Activated CD8-positive, alpha-beta memory T cell treated with anti-CD3 and anti-CD28 coated beads, Interleukin-2, amount 50 U/mL, for 1 hour (primary cell): ENCODE measurements around the gene SLC4A4.

ENCODE experiments used
- DNase-seq: peaks from one replicate; pipeline ENCODE4 v3.0.0-alpha.2; 2020; ENCODE audit errors: extremely low read depth

Gene SLC4A4

DNA sequence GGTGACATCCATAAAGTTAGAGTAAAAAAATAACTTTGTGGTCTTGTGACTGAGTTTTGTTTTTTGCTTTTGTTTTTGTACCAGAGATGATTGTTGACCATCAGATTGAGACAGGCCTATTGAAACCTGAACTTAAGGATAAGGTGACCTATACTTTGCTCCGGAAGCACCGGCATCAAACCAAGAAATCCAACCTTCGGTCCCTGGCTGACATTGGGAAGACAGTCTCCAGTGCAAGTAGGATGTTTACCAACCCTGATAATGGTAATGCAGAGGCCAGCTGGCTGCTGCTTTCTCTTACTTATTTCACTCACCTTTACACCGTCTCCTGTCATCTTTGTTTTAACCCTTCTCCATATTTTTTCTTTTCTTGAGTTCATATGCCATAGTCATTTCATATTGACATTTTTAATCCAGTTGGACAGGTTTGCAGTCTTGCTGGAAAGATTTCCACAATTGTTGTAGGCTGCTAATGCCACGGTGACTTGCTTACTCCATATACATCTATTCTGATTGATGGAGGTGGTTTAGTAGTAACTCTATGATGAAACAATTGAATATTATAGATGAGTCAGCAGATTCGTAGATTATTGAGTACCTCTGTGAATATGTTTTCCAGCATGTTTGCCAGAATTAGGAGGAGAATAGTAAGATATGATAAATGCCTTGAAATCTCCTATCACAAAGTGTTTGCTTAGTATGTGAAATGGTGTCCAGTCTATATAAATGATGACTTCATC, 18.3 kb downstream of the SLC4A4 start:
- DNase-seq, result no peak

DNA sequence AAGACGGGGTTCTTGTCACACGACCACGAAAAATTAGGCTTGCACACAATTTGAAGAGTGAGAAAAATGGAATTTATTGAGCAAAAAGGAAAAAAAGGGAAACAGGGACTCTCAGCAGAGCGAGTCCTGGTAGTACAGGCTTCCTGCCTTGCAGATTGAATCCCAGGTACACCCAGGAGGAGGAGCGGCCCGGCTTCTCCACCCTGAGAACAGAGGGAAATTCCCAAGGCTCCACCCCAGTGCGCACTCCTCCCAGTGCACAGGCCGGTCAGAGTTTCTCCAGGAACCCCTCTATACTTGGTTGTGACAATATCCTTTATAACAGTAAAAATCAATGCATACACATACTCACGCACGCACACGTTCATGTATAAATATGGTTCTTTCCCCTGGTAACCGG, 22.0 kb downstream of the SLC4A4 start:
- DNase-seq, result no peak

GRCh38 chr4:71361476-71361875, 22.7 kb downstream of the SLC4A4 start:
- no peak for DNase-seq

DNA sequence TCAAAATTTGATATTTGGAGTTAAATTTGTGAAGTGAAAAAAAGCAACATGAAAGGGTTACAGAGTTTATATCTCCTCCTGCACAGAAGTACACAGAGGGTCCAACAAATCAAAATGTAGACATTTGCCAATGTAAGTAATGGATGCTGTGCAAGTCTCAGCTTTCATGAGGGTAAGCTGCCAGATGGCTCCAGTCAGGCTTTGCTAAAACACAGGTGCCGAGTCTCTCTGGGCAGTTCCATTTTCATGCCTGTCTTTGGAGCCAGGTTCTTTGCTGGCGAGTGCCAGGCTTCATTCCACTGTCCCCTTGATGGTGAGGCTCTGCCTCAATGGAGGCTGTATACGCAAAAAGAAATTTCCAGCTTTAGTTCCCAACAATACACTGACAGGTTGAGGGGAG, 27.9 kb downstream of the SLC4A4 start:
- DNase-seq, result no peak

DNA sequence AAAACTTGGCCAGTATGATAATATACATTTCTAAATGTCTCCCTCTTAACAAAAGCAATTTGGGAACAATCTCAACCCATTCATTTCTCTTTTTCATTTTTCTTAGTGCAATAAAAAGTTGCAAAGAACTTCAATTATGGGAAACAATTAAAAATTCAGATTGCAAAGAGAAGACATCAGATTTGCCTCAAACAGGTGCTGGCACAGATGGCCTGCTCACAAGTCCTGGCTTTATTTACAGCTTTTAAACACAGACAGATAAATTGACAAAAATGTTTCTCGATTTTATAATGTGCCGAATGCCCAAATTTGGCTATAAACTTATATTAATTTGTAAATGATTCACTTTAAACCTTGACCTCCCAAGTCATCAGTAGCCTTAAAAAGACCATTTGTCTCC, 28.7 kb downstream of the SLC4A4 start:
- no peak for DNase-seq

DNA sequence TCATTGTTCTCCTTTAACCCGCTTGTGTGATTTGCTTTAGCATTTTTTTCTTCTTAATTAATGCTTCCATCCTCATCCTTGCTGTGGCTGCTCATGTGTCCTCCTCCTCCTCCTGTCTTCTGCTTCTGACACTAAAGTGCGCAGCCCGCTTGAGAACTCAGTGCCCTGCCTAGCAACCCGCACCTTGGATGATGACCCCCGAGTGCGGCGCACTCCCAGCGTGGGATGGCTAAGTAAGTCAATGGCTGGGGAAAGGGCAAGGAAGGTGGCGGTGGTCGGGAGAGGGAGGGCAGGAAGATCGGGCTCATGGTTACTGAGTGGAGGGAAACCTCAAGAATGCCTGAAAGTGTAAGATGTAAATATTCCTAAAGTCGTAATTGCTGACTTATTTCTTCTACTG, 30.1 kb downstream of the SLC4A4 start:
- DNase-seq, result no peak

GRCh38 chr4:71369536-71369935, 30.7 kb downstream of the SLC4A4 start:
- no peak for DNase-seq

- DNase-seq, result no peak
Observed at GRCh38 chr4:71375494-71375893, 36.7 kb downstream of the SLC4A4 start.

DNA sequence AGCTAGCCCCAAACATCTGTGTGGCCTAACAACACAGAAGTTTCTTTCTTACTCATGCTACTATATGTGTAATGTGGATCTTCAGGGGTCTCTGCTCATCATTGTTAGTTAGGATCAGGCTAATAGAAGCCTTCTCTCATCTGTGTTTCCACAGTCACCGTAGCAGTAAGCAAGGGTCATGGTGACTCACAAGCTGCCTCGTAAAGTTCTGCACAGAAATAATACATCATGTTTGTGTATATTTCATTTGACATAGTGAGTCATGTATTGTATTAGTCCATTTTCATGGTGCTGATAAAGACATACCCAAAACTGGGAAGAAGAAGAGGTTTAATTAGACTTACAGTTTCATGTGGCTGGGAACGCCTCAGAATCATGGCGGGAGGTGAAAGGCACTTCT, 38.7 kb downstream of the SLC4A4 start:
- no peak for DNase-seq

- DNase-seq, result no peak
Observed at GRCh38 chr4:71379126-71379525, 40.3 kb downstream of the SLC4A4 start.

- DNase-seq, result no peak
Observed at GRCh38 chr4:71380788-71381187, 42.0 kb downstream of the SLC4A4 start.

DNA sequence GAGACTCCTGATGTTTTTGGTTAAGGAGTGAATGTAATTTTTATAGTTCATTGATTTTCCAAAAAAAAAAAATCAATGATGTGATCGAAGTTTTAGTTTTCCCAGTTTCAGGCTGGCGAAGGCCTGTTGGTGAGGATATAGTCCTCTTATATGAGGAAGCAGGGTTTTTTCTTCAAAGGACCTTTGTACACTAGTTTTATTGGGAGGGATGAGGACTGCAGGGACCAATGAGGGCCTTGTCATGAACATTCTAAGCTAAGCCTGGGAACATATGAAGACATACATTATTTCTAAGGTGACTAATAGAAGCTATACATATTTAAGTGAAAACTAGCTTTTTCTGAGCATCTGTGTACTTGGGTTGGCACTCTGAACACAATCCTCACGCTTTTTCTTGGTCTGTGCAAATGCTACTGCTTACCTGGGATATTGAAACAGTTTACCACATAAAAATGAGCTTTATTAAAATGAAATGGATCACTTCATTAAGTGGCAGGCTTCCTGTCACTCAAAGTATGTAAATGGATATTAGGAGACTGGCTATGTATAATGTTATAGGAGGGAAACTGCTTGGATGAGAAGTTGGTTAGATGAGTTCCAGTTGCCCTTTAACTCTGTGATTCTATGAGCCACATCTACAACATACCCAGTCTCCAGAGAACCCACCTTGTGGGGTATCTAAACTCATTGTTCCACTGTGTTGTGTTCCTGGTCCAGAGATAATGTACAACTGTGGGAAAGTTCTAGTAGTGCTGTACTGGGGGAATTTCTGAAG, 43.5 kb downstream of the SLC4A4 start:
- no peak for DNase-seq

GRCh38 chr4:71382900-71383560, 44.2 kb downstream of the SLC4A4 start:
- DNase-seq, result no peak

DNA sequence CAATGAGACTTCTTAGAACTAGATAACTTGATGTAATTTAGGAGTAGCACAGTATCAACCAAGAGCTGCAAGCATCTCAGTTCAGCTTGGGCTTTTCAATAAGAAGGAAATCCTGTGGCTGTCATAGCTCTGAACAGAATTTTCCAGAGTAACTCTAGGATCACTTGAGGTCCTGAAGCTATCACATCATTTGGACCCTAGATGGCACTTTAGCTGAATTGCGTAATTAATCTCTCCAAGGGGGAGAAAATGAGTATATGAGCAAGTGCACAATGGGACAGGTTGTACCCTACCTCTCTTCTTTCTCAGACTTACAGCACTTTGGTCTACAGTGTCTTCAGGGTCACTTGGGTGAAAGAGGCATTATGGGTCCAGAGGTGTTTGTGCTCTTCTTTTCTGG, 45.2 kb downstream of the SLC4A4 start:
- DNase-seq, result no peak

GRCh38 chr4:71389149-71389827, 50.5 kb downstream of the SLC4A4 start:
- DNase-seq, result no peak

DNA sequence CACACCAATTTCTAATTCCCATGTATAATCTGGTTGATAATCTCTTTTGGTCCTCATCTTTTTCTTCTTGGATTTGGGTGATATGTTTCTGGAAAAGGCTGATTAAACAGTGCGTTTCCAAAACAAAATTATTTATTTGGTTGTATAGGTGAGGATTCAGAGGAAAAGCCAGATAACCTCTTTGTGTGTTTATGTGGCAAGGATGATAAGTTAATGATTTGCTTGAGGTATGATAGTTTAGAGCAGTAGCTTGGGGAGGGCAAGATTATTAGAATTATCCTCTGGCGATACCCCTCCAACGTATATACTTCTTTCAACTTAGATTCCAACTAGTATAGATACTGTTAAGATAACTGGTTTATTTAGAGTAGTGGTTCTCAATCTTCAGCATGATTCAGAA, 53.3 kb downstream of the SLC4A4 start:
- DNase-seq, result no peak

DNA sequence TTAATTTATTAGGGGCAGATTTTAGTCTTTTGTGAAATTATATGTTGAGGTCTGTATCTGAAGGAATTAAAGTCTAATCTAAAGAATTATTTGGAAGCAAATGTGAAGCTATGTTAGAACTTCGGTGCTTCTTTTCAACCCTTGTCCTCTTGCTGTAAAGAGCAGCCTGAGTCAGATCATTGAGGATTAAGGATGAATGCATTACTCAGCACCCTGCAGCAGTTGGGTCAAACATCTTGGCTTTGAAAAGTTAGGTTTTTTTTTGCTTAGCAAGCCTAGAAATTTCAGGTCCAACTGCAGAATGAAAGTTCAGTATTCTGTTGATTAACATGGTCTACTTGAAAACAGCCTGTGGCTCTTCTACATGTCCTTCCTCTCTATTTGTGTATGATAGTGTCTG, 57.6 kb downstream of the SLC4A4 start:
- DNase-seq, result no peak

DNA sequence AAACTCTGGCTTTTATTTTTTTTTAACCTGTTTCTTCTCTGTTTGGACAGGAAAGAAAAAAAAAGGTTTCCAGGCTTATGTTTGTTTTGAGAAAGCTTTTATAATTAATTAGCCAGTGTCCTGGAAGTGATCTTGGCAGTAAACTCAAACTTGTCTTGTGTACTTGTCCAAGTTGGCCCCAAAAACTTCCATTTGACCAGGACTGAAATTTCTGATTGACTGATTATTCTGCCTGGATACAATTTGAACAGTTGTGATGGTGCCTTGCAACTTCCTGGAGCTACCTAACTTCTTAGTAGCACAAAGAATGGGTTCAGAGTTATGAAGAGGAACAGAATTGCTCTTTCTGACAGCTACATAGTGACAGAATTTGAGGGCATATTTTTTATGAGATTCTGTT, 62.0 kb downstream of the SLC4A4 start:
- DNase-seq, result no peak

- no peak for DNase-seq
Observed at GRCh38 chr4:71402616-71403015, 63.8 kb downstream of the SLC4A4 start.

DNA sequence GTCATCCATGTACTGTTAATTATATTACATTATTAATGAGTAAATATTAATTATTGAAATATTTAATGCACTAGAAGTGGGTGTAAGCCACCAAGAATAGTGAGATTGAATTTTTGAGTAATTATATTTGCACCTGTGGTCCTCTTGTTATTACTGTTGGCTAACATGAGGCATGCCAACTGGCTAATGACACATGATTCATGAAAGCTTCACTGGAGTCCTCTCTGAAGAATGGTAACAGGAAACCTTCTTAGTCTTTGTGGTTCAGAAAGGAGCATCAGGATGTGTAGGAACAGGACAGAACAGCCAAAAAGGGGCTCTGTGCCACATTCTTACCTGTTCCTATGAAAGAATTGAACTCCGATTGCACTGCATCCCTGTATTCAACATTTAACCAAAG, 65.2 kb downstream of the SLC4A4 start:
- no peak for DNase-seq

- DNase-seq, result no peak
Observed at GRCh38 chr4:71405791-71406190, 67.0 kb downstream of the SLC4A4 start.

- DNase-seq, result no peak
Observed at GRCh38 chr4:71406459-71406963, 67.7 kb downstream of the SLC4A4 start.
